Stomach (tissue), 4 donors: ENCODE data around the gene IL1R2.

Experiments used
- POLR2A ChIP-seq, 4 donors: fragments of 450-650 bp; IDR thresholded peaks; one replicate each; pipeline ENCODE4 v1.6.1; 2016; ENCODE audit warnings: antibody characterized with exemption in 4 of 4, control low read depth in 2 of 4, mild to moderate bottlenecking in 1 of 4, moderate library complexity in 1 of 4
- POLR2AphosphoS5 ChIP-seq, 3 donors: sonication (generic); formaldehyde crosslinking; IDR thresholded peaks; one replicate each; pipeline ENCODE4 v1.6.1; 2016; ENCODE audit warnings: antibody characterized with exemption in 3 of 3
- TF ChIP-seq, protein P1 (sequence below), 7 experiments: fragments of 450-650 bp in 4 of 7; fragments of 200-600 bp in 3 of 7; sonication (generic) in 3 of 7; IDR thresholded peaks; one replicate each; pipeline ENCODE4 v1.5.1; 2016 to 2019; ENCODE audit warnings: antibody characterized with exemption in 7 of 7, control low read depth in 2 of 7, mild to moderate bottlenecking in 1 of 7

DNA sequence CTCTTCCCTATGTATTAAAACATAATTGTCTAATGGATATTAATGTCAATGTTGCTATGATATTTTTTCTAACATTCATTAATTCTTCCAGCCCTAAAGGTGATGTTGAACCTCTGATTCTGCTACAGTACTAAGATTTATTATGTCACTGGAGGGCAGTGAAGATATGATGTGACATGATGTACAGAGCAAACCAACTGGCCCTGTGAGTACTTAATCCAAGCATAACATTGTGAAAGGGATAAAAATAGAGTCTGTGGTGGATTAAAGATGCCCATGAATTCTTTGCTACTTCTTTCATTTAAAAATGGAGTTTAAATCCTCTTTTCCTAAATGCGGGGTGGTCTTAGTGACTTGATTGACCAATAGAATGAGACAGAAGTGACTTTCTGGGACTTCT is 51.8 kb downstream of the IL1R2 start:
- TF ChIP-seq POLR2AphosphoS5 (IDR thresholded peaks at IDR 0.05) = no peak
- TF ChIP-seq, protein P1, sequence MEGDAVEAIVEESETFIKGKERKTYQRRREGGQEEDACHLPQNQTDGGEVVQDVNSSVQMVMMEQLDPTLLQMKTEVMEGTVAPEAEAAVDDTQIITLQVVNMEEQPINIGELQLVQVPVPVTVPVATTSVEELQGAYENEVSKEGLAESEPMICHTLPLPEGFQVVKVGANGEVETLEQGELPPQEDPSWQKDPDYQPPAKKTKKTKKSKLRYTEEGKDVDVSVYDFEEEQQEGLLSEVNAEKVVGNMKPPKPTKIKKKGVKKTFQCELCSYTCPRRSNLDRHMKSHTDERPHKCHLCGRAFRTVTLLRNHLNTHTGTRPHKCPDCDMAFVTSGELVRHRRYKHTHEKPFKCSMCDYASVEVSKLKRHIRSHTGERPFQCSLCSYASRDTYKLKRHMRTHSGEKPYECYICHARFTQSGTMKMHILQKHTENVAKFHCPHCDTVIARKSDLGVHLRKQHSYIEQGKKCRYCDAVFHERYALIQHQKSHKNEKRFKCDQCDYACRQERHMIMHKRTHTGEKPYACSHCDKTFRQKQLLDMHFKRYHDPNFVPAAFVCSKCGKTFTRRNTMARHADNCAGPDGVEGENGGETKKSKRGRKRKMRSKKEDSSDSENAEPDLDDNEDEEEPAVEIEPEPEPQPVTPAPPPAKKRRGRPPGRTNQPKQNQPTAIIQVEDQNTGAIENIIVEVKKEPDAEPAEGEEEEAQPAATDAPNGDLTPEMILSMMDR (IDR thresholded peaks at IDR 0.05) = no peak
- TF ChIP-seq POLR2A (IDR thresholded peaks at IDR 0.05) = no peak
